ENCODE data around the gene RNF214. TPM values are rescaled to one million over a fixed set of nuclear protein-coding genes. Genes with fewer than 3 reads are reported as not detected.

Gene RNF214
- total and polyA plus RNA-seq, 8 donors: 21.5 to 37.1 (median 30.9) TPM

DNA sequence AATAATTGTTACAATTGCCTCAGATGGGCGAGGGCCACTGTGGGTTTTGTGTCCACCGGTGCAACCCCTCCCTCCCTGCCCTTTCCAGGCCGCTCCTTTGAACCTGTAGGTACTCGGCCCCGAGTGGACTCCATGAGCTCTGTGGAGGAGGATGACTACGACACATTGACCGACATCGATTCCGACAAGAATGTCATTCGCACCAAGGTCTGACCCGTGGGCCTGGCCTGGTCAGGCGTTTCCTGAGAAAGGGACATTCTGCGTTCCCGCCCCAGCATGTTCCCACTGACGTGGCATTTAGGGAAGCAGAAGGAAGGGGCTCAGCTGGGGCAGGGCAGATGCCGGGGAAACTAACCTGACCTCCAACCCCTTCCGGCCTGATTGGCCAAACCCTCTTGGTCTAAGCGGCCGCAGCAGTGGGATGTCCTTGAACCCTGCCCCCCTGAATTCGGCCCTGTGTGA is 43.8 kb upstream of the RNF214 start:
- H3K4me1 ChIP-seq: peaks cover 0 to 28% of the 10 kb centered on the region in 2 donors
- peaks cover 0 to 69% of the 10 kb centered on the region in 2 donors for H3K36me3 ChIP-seq
- TF ChIP-seq, protein P1, sequence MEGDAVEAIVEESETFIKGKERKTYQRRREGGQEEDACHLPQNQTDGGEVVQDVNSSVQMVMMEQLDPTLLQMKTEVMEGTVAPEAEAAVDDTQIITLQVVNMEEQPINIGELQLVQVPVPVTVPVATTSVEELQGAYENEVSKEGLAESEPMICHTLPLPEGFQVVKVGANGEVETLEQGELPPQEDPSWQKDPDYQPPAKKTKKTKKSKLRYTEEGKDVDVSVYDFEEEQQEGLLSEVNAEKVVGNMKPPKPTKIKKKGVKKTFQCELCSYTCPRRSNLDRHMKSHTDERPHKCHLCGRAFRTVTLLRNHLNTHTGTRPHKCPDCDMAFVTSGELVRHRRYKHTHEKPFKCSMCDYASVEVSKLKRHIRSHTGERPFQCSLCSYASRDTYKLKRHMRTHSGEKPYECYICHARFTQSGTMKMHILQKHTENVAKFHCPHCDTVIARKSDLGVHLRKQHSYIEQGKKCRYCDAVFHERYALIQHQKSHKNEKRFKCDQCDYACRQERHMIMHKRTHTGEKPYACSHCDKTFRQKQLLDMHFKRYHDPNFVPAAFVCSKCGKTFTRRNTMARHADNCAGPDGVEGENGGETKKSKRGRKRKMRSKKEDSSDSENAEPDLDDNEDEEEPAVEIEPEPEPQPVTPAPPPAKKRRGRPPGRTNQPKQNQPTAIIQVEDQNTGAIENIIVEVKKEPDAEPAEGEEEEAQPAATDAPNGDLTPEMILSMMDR (IDR thresholded peaks at IDR 0.05): no peak
- ATAC-seq (peak; percentile 11), DNase-seq (peak in 1 of 4 donors; percentile 79)
- H3K27ac ChIP-seq: peak overlapping the region; percentile 26 to 48
- H3K27me3 ChIP-seq: no peaks in the 10 kb centered on the region
- H3K4me3 ChIP-seq: no peak overlapping the region
- intact Hi-C loops (cut with DNase I): no loop called here
- H3K9me3 ChIP-seq: no peaks in the 10 kb centered on the region

- Histone ChIP-seq H3K9me3 (no peaks in the 10 kb centered on the region), H3K27me3 (no peaks in the 10 kb centered on the region), H3K36me3 (peaks cover 0 to 70% of the 10 kb centered on the region in 2 donors), H3K4me1 (peaks cover 0 to 28% of the 10 kb centered on the region in 2 donors), H3K4me3 (no peak overlapping the region), H3K27ac (peak overlapping the region; percentile 47 to 48)
- DNase-seq (peak in 2 of 4 donors; percentile 53 to 80), ATAC-seq (peak; percentile 38)
- intact Hi-C loops (cut with DNase I): no loop called here
- TF ChIP-seq, protein P1 (IDR thresholded peaks at IDR 0.05): no peak
These were observed 43.1 kb upstream of the RNF214 start for GRCh38 chr11:117189191-117189940.

GRCh38 chr11:117189941-117190544 is 42.4 kb upstream of the RNF214 start:
- DNase-seq: peak in 1 of 4 donors; percentile 31
- peak overlapping the region in 1 of 2 donors; percentile 31 for H3K27ac ChIP-seq
- peaks cover 0 to 25% of the 10 kb centered on the region in 2 donors for H3K4me1 ChIP-seq
- H3K9me3 ChIP-seq: no peaks in the 10 kb centered on the region
- H3K4me3 ChIP-seq: no peak overlapping the region
- no peaks in the 10 kb centered on the region for H3K27me3 ChIP-seq
- TF ChIP-seq, protein P1 (IDR thresholded peaks at IDR 0.05): no peak
- no peak for ATAC-seq
- H3K36me3 ChIP-seq: peaks cover 0 to 74% of the 10 kb centered on the region in 2 donors
- intact Hi-C loops (cut with DNase I): no loop called here

GRCh38 chr11:117191680-117192400 is 40.6 kb upstream of the RNF214 start:
- ATAC-seq: no peak
- Histone ChIP-seq H3K36me3 (peaks cover 0 to 87% of the 10 kb centered on the region in 2 donors), H3K9me3 (no peaks in the 10 kb centered on the region), H3K27ac (no peak overlapping the region), H3K4me1 (peaks cover 0 to 22% of the 10 kb centered on the region in 2 donors), H3K27me3 (no peaks in the 10 kb centered on the region), H3K4me3 (no peak overlapping the region)
- intact Hi-C loops (cut with DNase I): no loop called here
- TF ChIP-seq, protein P1 (IDR thresholded peaks at IDR 0.05): no peak
- DNase-seq: no peak

All from left lung (tissue), 10 donors.